LHCN-M2 (cell line): ENCODE measurements around the gene OBP2B. TPM values are rescaled to one million over a fixed set of nuclear protein-coding genes. Genes with fewer than 3 reads are reported as not detected.
"Not testable (repeated sequence)": the region's sequence is repeated elsewhere in the genome, so short reads cannot be mapped to it uniquely, and the experiment has no call there.

ENCODE experiments used
- DNase-seq: peaks from one replicate; pipeline ENCODE4 v3.0.0-alpha.2; 2012; ENCODE audit warnings: low read depth
- polyA plus RNA-seq: library from polyadenylated mRNA; unstranded; fragments of >200 nt; gene quantifications from one replicate; pipeline ENCODE4 v1.2.1, GENCODE V29; 2012; ENCODE audit warnings: missing spikeins
- total RNA-seq: library from RNA; depleted of rRNA; stranded (reverse); fragments of >200 nt; gene quantifications from 2 replicates; pipeline ENCODE4 v1.2.3, GENCODE V29; 2014; rRNA removed

OBP2B gene
- total RNA-seq: not detected in 2 replicates
- polyA plus RNA-seq: not detected

- not testable (repeated sequence) for DNase-seq
Observed at GRCh38 chr9:133208880-133209300, at the start of gene OBP2B. TSS of gene OBP2B (minus strand) at chr9:133209250. CDS start at chr9:133209199, 51 bp downstream.

- no peak for DNase-seq
Observed at GRCh38 chr9:133258061-133259015, 49.3 kb upstream of the OBP2B start.

- DNase-seq: no peak
Observed at GRCh38 chr9:133257465-133257956, 48.5 kb upstream of the OBP2B start.

- no peak for DNase-seq
Observed at GRCh38 chr9:133256686-133257091, 47.6 kb upstream of the OBP2B start.

GRCh38 chr9:133256136-133256461 lies 47.0 kb upstream of the OBP2B start:
- DNase-seq: no peak

- DNase-seq: no peak
Observed at GRCh38 chr9:133255371-133256135, 46.5 kb upstream of the OBP2B start.

- DNase-seq: no peak
Observed at GRCh38 chr9:133254471-133254870, 45.4 kb upstream of the OBP2B start.

- no peak for DNase-seq
Observed at GRCh38 chr9:133253268-133253667, 44.2 kb upstream of the OBP2B start.

- no peak for DNase-seq
Observed at GRCh38 chr9:133252301-133253020, 43.4 kb upstream of the OBP2B start.

GRCh38 chr9:133251773-133252172 lies 42.7 kb upstream of the OBP2B start:
- no peak for DNase-seq

- DNase-seq: not testable (repeated sequence)
Observed at GRCh38 chr9:133251221-133251620, 42.2 kb upstream of the OBP2B start.

GRCh38 chr9:133250741-133251170 lies 41.7 kb upstream of the OBP2B start:
- DNase-seq: no peak

GRCh38 chr9:133249337-133249736 lies 40.3 kb upstream of the OBP2B start:
- no peak for DNase-seq

- no peak for DNase-seq
Observed at GRCh38 chr9:133248726-133249295, 39.8 kb upstream of the OBP2B start.

- DNase-seq: no peak
Observed at GRCh38 chr9:133247632-133248031, 38.6 kb upstream of the OBP2B start.

- DNase-seq: no peak
Observed at GRCh38 chr9:133246991-133247390, 37.9 kb upstream of the OBP2B start.

- no peak for DNase-seq
Observed at GRCh38 chr9:133246562-133246961, 37.5 kb upstream of the OBP2B start.

- no peak for DNase-seq
Observed at GRCh38 chr9:133242991-133243390, 33.9 kb upstream of the OBP2B start.

GRCh38 chr9:133242241-133242640 lies 33.2 kb upstream of the OBP2B start:
- no peak for DNase-seq

- DNase-seq: no peak
Observed at GRCh38 chr9:133239533-133240090, 30.6 kb upstream of the OBP2B start.
